ENCODE results near the gene ACD. TPM values are rescaled to one million over a fixed set of nuclear protein-coding genes. Genes with fewer than 3 reads are reported as not detected.

The ACD gene
- total and polyA plus RNA-seq, 9 of the 15 experiments (the other 6 are each of a cell fraction or from before 2014, with no cell fraction given) = 4.2 to 47.4 (median 19.2) TPM

- TF ChIP-seq THRA (IDR thresholded peaks at IDR 0.05) (no peak), CREB5 (CRISPR knock-in tag; IDR thresholded peaks at IDR 0.05) (no peak), L3MBTL2 (IDR thresholded peaks at IDR 0.05) (peak; percentile 72), GABPB2 (CRISPR knock-in tag; conservative IDR thresholded peaks at IDR 0.05) (no peak), E2F6 (IDR thresholded peaks at IDR 0.05; ENCODE audit: borderline replicate concordance in 1 of 2, extremely low read depth in 1 of 2, insufficient read depth in 1 of 2, insufficient read length in 1 of 2, low read depth in 1 of 2, low read length in 1 of 2, poor library complexity in 1 of 2, severe bottlenecking in 1 of 2) (peak in 1 of 2 experiments; percentile 87), ZFPM2 (CRISPR knock-in tag; IDR thresholded peaks at IDR 0.05) (0 out of 2 replicates have a peak, but pooled peaks have one; percentile 30), SIN3A (IDR thresholded peaks at IDR 0.05; ENCODE audit: borderline replicate concordance in 2 of 2, control insufficient read depth in 1 of 2, low read depth in 2 of 2, low read length in 2 of 2) (peak; percentile 52 to 56; a peak in 2 of 4 replicates), KLF13 (tag; IDR thresholded peaks at IDR 0.05; ENCODE audit: borderline replicate concordance, low read depth) (no peak), NFIC (IDR thresholded peaks at IDR 0.05) (no peak; the same call in 1 of the 2 replicates), EP300 (IDR thresholded peaks at IDR 0.05; ENCODE audit: low read length) (no peak), GATAD2B (IDR thresholded peaks at IDR 0.05; ENCODE audit: borderline replicate concordance) (no peak), ETV1 (tag; conservative IDR thresholded peaks at IDR 0.05; ENCODE audit: low read depth) (0 out of 2 replicates have a peak, but pooled peaks have one; percentile 41), VEZF1 (CRISPR knock-in tag; IDR thresholded peaks at IDR 0.05) (peak; percentile 90), KDM5B (IDR thresholded peaks at IDR 0.05; ENCODE audit: insufficient replicate concordance, low read depth, low read length) (peak; percentile 83), MAFK (IDR thresholded peaks at IDR 0.05; ENCODE audit: low read length) (no peak)
Observed at GRCh38 chr16:67659675-67660563, at the start of gene ACD (continued).

All from K562 (cell line).